ENCODE data around the gene LRRN4.

GRCh38 chr20:6095409-6095808 lies 41.5 kb upstream of the LRRN4 start:
- TF ChIP-seq CTCF (IDR thresholded peaks at IDR 0.05), result no peak
- no peak for TF ChIP-seq POLR2A (IDR thresholded peaks at IDR 0.05)
